Glutamatergic neuron (in vitro differentiated cells): ENCODE measurements around the gene ZNRF3. TPM values are rescaled to one million over a fixed set of nuclear protein-coding genes. Genes with fewer than 3 reads are reported as not detected.
"Not testable (repeated sequence)": the region's sequence is repeated elsewhere in the genome, so short reads cannot be mapped to it uniquely, and the experiment has no call there.

Experiments
- DNase-seq: peaks from one replicate; pipeline ENCODE4 v3.0.0; 2022
- H3K27ac Mint-ChIP-seq: one replicate; pipeline ENCODE4 v1.8.0; 2020; ENCODE audit warnings: mild to moderate bottlenecking, mixed read lengths, inconsistent platforms; ENCODE audit not compliant: unreplicated experiment
- H3K27me3 Mint-ChIP-seq: one replicate; pipeline ENCODE4 v1.8.0; 2020; ENCODE audit warnings: mild to moderate bottlenecking, moderate library complexity, mixed read lengths, inconsistent platforms; ENCODE audit not compliant: unreplicated experiment
- H3K36me3 Mint-ChIP-seq: one replicate; pipeline ENCODE4 v1.8.0; 2020; ENCODE audit warnings: mild to moderate bottlenecking, mixed read lengths, inconsistent platforms; ENCODE audit not compliant: unreplicated experiment
- H3K4me1 Mint-ChIP-seq: one replicate; pipeline ENCODE4 v1.8.0; 2020; ENCODE audit warnings: mild to moderate bottlenecking, low read depth, mixed read lengths, inconsistent platforms; ENCODE audit not compliant: unreplicated experiment
- H3K4me3 Mint-ChIP-seq: one replicate; pipeline ENCODE4 v1.8.0; 2020; ENCODE audit warnings: mild to moderate bottlenecking, mixed read lengths, inconsistent platforms; ENCODE audit not compliant: unreplicated experiment
- H3K9me3 Mint-ChIP-seq: one replicate; pipeline ENCODE4 v1.8.0; 2020; ENCODE audit warnings: mild to moderate bottlenecking, moderate library complexity, mixed read lengths, inconsistent platforms; ENCODE audit not compliant: unreplicated experiment
- total RNA-seq: library from RNA; stranded (reverse); fragmentation: NEBNext Ultra II Directional; extraction: Animal tissue kit (Norgen Biotek cat#: 25700); gene quantifications from one replicate; pipeline ENCODE4 v1.2.1, GENCODE V29; 2021; ENCODE audit not compliant: unreplicated experiment
- TF ChIP-seq, protein P1 (sequence below): fragments of 200-600 bp; sonication (generic); IDR thresholded peaks from one replicate; pipeline ENCODE4 v1.5.0; 2021; ENCODE audit not compliant: partially characterized antibody, unreplicated experiment

Gene ZNRF3
- total RNA-seq, 1 donor from 2014 or later = 8.3 TPM

DNA sequence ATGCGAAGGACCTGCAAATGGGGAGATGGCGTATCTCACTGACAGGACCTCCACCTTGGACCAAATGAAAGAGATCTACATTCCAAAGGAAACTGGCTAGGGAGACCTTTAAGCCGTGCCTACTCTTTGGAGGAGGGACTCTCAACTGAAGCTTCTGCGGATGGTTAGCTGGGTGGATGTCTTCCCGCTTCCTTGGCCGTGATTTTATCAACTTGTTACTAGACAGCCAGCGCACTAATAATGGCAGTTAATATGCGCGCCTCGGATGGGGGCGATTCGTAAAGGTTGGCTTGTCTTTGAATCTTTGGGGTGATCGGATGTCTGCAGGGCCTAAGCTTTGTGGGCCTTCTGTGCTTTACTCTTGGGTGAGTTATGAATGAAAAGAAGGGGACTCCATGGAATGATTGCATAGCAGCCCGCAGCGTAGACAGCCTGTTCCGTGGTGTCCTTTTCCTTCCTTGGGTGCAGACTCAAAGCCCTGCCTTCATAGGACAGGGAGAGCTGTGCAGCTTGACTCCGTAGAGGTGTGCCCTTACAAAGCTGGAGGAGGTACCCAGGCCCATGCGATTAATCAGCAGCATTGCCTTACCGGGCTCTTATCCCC is 1.5 kb downstream of the ZNRF3 start:
- Mint-ChIP-seq H3K36me3 (no peaks in the 10 kb centered on the region), H3K27me3 (no peaks in the 10 kb centered on the region), H3K4me3 (peak overlapping the region; percentile 88), H3K27ac (peak overlapping the region; percentile 15), H3K9me3 (peaks cover 2% of the 10 kb centered on the region), H3K4me1 (peaks cover 21% of the 10 kb centered on the region)
- TF ChIP-seq, protein P1, sequence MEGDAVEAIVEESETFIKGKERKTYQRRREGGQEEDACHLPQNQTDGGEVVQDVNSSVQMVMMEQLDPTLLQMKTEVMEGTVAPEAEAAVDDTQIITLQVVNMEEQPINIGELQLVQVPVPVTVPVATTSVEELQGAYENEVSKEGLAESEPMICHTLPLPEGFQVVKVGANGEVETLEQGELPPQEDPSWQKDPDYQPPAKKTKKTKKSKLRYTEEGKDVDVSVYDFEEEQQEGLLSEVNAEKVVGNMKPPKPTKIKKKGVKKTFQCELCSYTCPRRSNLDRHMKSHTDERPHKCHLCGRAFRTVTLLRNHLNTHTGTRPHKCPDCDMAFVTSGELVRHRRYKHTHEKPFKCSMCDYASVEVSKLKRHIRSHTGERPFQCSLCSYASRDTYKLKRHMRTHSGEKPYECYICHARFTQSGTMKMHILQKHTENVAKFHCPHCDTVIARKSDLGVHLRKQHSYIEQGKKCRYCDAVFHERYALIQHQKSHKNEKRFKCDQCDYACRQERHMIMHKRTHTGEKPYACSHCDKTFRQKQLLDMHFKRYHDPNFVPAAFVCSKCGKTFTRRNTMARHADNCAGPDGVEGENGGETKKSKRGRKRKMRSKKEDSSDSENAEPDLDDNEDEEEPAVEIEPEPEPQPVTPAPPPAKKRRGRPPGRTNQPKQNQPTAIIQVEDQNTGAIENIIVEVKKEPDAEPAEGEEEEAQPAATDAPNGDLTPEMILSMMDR = no peak
- DNase-seq = no peak

DNA sequence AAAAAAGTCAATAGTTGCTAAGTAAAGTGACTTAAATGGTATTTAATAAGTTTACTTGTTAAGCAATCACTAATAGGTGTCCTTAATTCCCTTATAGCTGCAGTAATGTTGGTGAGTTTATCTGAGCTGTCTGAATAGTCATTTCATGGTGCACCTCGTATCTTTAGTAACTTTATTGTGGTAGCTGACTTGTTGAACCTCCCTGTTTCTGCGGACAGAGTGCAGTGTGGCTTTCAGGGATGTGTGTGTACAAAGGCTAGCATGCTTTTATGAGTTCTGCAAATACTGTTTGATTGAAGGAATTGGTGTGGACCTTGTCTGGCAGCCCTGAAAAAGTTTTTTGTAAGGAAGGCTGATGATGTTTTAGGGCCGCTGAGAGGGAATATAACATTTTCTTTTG is 2.6 kb downstream of the ZNRF3 start:
- TF ChIP-seq, protein P1 = no peak
- Mint-ChIP-seq H3K36me3 (no peaks in the 10 kb centered on the region), H3K27me3 (no peaks in the 10 kb centered on the region), H3K4me3 (peak overlapping the region; percentile 88), H3K9me3 (peaks cover 2% of the 10 kb centered on the region), H3K27ac (no peak overlapping the region), H3K4me1 (peaks cover 22% of the 10 kb centered on the region)
- DNase-seq = no peak

DNA sequence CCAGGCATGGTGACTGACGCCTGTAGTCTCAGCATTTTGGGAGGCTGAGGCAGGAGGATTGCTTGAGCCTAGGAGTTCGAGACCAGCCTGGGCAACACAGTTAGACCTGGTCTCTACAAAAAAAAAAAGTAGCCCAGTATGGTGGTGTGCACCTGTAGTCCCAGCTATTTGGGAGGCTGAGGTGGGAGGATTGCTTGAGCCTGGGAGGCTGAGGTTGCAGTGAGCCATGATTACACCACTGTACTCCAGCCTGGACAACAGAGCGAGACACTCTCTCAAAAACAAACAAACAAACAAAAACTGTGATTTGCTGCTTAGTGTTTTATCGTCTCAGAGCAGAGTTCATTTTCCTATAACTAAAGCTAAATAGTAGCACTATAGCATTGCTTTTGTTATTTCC is 3.3 kb downstream of the ZNRF3 start:
- H3K4me1 Mint-ChIP-seq = peaks cover 27% of the 10 kb centered on the region
- not testable (repeated sequence) for H3K4me3 Mint-ChIP-seq, H3K27ac Mint-ChIP-seq, H3K36me3 Mint-ChIP-seq, DNase-seq, H3K9me3 Mint-ChIP-seq, H3K27me3 Mint-ChIP-seq

DNA sequence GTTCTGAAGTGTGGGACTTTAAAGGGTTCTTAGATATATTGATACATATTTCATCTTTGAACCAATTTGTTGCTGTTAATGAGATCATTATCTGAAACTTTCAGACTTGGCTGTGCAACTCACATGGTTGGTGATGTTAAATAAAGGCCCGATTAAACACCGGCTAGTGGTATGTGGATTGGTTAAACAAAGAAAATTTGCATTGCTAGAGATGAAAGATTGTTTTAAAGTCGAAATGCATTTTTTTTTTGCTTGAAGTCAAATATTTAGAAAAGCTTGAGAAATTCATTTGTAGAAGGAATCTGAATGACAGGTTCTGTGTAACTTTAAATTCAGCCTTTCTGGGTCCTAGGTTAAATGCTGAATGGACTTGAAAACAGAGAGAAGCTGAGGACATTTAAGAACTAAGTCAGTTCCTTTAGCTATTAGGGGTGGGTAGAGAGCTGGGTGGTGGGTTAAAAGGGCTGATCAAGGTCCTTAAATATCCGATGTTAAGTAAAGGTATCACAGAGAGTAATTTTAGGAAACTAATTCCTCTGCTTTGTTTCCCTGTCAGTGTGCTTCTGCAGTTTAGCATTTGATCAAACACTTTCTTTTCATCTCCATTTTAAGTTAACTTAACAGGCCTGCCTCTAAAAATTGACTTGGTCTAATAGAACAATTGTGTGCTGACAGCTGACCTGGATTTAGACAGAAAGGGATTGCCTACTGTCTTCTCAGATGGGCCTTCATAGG is 4.5 kb downstream of the ZNRF3 start:
- Mint-ChIP-seq H3K4me3 (no peak overlapping the region), H3K27me3 (no peaks in the 10 kb centered on the region), H3K4me1 (peaks cover 32% of the 10 kb centered on the region), H3K27ac (no peak overlapping the region), H3K36me3 (no peaks in the 10 kb centered on the region), H3K9me3 (peaks cover 2% of the 10 kb centered on the region)
- DNase-seq = no peak
- TF ChIP-seq, protein P1 = no peak

- Mint-ChIP-seq H3K4me3 (no peak overlapping the region), H3K27me3 (no peaks in the 10 kb centered on the region), H3K27ac (no peak overlapping the region), H3K36me3 (no peaks in the 10 kb centered on the region), H3K9me3 (no peaks in the 10 kb centered on the region), H3K4me1 (peaks cover 33% of the 10 kb centered on the region)
- DNase-seq = no peak
- TF ChIP-seq, protein P1 = no peak
Observed at GRCh38 chr22:28889478-28890024, 6.2 kb downstream of the ZNRF3 start.
